HG02938 (cell line): ENCODE results near the gene CRYL1.

ENCODE experiments used
- ATAC-seq: cut with Tn5 transposase; IDR thresholded peaks from one replicate; pipeline ENCODE4 v1.9.1; 2021; ENCODE audit warnings: mild to moderate bottlenecking, moderate library complexity; ENCODE audit not compliant: unreplicated experiment

Gene CRYL1

GRCh38 chr13:20428666-20429644 is 96.7 kb downstream of the CRYL1 start:
- no peak for ATAC-seq

GRCh38 chr13:20426766-20427448 is 98.8 kb downstream of the CRYL1 start:
- no peak for ATAC-seq

GRCh38 chr13:20425819-20426219 is 99.8 kb downstream of the CRYL1 start:
- peak; percentile 70 for ATAC-seq

- ATAC-seq: no peak
Measured at GRCh38 chr13:20424949-20425348, 100.7 kb downstream of the CRYL1 start.

- no peak for ATAC-seq
Measured at GRCh38 chr13:20424559-20424852, 101.2 kb downstream of the CRYL1 start.

GRCh38 chr13:20422362-20422761 is 103.3 kb downstream of the CRYL1 start:
- ATAC-seq: no peak

GRCh38 chr13:20420938-20421337 is 104.7 kb downstream of the CRYL1 start:
- no peak for ATAC-seq

GRCh38 chr13:20418953-20419352 is 106.7 kb downstream of the CRYL1 start:
- no peak for ATAC-seq

GRCh38 chr13:20416223-20416745 is 109.4 kb downstream of the CRYL1 start:
- ATAC-seq: no peak

GRCh38 chr13:20415694-20416107 is 110.0 kb downstream of the CRYL1 start:
- no peak for ATAC-seq

- ATAC-seq: no peak
Measured at GRCh38 chr13:20415306-20415679, 110.4 kb downstream of the CRYL1 start.

- no peak for ATAC-seq
Measured at GRCh38 chr13:20414546-20415305, 110.9 kb downstream of the CRYL1 start.

- no peak for ATAC-seq
Measured at GRCh38 chr13:20412691-20413355, 112.8 kb downstream of the CRYL1 start.

GRCh38 chr13:20411638-20412342 is 113.9 kb downstream of the CRYL1 start:
- ATAC-seq: peak; percentile 94

- ATAC-seq: no peak
Measured at GRCh38 chr13:20410726-20411125, 114.9 kb downstream of the CRYL1 start.

- no peak for ATAC-seq
Measured at GRCh38 chr13:20408181-20408580, 117.5 kb downstream of the CRYL1 start.

GRCh38 chr13:20407759-20408158 is 117.9 kb downstream of the CRYL1 start:
- no peak for ATAC-seq

GRCh38 chr13:20405691-20406090 is 120.0 kb downstream of the CRYL1 start:
- no peak for ATAC-seq

- no peak for ATAC-seq
Measured at GRCh38 chr13:20404488-20405222, 121.0 kb downstream of the CRYL1 start.
